SJSA1 (cell line): ENCODE results near the gene TMEM164. TPM values are rescaled to one million over a fixed set of nuclear protein-coding genes. Genes with fewer than 3 reads are reported as not detected.

Experiments used
- DNase-seq, 2 experiments: peaks; one replicate each; pipeline ENCODE4 v3.0.0-alpha.2; 2015 to 2020; ENCODE audit warnings: low spot score in 2 of 2, low read depth in 1 of 2
- H3K27ac ChIP-seq: fragments of 250-450 bp; sonication (Bioruptor Pico); 2 replicates; pipeline ENCODE4 v1.5.1; 2020; ENCODE audit warnings: mild to moderate bottlenecking, moderate library complexity
- H3K27me3 ChIP-seq: fragments of 250-450 bp; sonication (Bioruptor Pico); replicated peaks from 2 replicates; pipeline ENCODE4 v1.5.1; 2020; ENCODE audit warnings: mild to moderate bottlenecking, moderate library complexity
- H3K36me3 ChIP-seq: fragments of 250-450 bp; sonication (Bioruptor Pico); 2 replicates; pipeline ENCODE4 v1.5.1; 2020; ENCODE audit warnings: mild to moderate bottlenecking
- H3K4me1 ChIP-seq: fragments of 250-450 bp; sonication (Bioruptor Pico); replicated peaks from 2 replicates; pipeline ENCODE4 v1.6.1; 2021; ENCODE audit warnings: mild to moderate bottlenecking
- H3K4me3 ChIP-seq: fragments of 250-450 bp; sonication (Bioruptor Pico); 2 replicates; pipeline ENCODE4 v1.5.1; 2020; ENCODE audit warnings: mild to moderate bottlenecking
- H3K9me3 ChIP-seq: fragments of 250-450 bp; sonication (Bioruptor Pico); replicated peaks from 2 replicates; pipeline ENCODE4 v1.5.1; 2020; ENCODE audit warnings: mild to moderate bottlenecking
- total RNA-seq: library from RNA; depleted of rRNA; stranded (reverse); fragments of >200 nt; shearing (Covaris generic); gene quantifications from 2 replicates; pipeline ENCODE4 v1.2.3, GENCODE V29; 2014

TMEM164 gene
- total RNA-seq, 1 experiment from 2014 or later = 104 TPM

DNA sequence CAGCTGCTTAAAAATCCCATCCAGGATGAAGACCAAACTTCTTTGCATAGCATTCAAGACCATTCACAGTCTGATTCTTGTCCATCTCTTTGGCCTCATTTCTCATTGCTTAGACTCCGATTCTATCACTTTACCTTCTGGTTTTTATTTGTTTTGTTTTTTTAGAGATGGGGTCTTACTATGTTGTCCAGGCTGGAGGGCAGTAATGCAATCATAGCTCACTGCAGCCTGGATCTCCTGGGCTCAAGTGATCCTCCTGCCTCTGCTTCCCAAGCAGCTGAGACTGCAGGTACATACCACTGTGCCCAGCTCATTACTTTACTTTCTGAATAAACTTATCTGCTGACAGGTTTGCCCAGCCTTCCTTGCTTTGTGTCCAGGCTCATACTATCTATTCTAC is 152.8 kb downstream of the TMEM164 start:
- Histone ChIP-seq H3K9me3 (no peaks in the 10 kb centered on the region), H3K4me1 (peaks cover 3% of the 10 kb centered on the region), H3K27me3 (no peaks in the 10 kb centered on the region), H3K4me3 (no peak overlapping the region), H3K27ac (no peak overlapping the region), H3K36me3 (no peaks in the 10 kb centered on the region)
- no peak for DNase-seq

DNA sequence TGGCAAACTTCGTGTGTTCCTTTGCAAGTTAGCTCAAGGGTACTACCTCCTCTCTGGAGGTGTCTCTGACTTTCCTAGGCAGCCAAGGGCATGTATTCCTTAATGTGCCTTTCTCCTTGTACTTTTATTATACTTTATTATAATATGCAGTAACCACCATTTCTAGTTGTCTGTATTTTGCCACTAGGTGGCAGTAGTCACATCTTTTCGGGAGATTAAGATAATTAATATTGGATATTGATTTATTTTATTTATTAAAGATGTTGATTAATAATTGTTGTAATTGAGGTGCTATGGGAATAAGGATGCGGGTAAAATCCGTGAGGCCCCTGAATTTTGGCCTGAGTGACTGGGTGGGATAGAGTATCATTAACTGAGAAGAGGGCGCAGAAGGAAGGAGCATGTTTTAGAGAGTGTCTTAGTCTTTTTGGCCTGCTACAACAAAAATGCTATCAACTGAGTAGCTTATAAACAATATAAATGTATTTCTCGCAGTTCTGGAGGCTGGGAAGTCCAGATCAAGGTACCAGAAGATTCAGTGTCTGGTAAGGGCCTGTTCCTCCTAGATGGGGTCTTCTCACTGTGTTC is 153.3 kb downstream of the TMEM164 start:
- Histone ChIP-seq H3K36me3 (no peaks in the 10 kb centered on the region), H3K4me1 (peaks cover 6% of the 10 kb centered on the region), H3K27ac (no peak overlapping the region), H3K4me3 (no peak overlapping the region), H3K9me3 (no peaks in the 10 kb centered on the region), H3K27me3 (no peaks in the 10 kb centered on the region)
- no peak for DNase-seq

DNA sequence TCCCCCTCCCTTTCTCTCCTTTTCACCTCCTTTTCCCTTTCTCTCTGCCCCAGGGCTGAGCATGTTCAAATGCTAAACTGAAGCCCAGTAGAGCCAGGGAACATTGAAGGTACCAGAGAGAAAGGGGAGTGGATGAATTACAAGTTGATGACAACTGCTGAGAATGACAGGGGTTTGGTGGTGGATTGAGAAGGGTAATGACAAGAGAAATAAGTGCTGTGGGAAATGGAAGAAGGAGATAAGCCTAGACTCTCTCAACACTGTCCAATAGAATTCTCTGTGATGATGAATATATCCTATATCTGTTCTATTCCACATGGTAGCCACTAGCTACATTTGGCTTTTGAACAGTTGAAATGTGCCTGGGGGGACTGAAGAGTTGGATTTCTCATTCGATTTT is 154.5 kb downstream of the TMEM164 start:
- Histone ChIP-seq H3K36me3 (no peaks in the 10 kb centered on the region), H3K27me3 (no peaks in the 10 kb centered on the region), H3K4me1 (peaks cover 6% of the 10 kb centered on the region), H3K9me3 (no peaks in the 10 kb centered on the region), H3K27ac (no peak overlapping the region), H3K4me3 (no peak overlapping the region)
- no peak for DNase-seq

DNA sequence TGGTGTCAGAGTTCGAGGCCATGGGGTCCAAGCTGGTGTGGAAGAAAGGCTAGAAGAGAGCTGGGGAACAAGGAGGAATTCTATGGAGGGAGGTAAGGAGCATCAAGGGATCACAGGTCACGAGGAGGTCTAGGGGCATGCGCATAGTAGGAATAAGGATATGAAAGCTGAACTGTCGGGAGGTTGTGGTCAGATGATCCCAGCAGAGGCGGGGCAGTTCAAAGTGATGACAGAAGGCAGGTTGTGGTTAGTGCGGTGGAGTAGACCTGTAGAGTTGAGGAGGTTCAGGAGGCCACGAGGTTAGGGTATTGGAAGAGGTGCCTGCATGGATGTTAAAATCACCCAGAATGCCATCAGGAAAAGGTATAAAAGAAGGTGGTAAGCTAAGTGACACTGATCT is 156.3 kb downstream of the TMEM164 start:
- peaks cover 6% of the 10 kb centered on the region for H3K4me1 ChIP-seq
- no peaks in the 10 kb centered on the region for H3K36me3 ChIP-seq
- no peak overlapping the region for H3K27ac ChIP-seq

DNA sequence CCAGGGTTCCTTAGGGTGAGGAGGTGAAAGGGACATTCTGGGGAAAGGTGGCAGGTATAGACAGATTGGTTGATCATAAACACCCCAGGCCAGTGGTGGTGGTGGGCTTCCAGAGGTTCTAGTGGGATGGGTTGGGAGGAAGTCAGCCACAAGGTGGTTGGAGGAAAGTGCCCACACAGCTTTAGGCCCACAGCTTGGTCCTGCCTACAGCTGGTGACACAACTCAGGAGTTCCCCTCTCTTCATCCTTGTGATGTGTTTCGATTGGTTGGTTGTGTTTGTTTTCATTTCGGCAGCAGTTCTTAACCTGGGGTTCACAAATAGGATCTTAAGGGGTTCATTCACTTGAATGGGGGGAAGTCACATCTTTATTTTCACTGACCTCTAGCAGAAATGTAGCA is 157.0 kb downstream of the TMEM164 start:
- H3K36me3 ChIP-seq = no peaks in the 10 kb centered on the region
- H3K9me3 ChIP-seq = no peaks in the 10 kb centered on the region
- H3K4me1 ChIP-seq = peaks cover 6% of the 10 kb centered on the region
- DNase-seq = no peak
- no peaks in the 10 kb centered on the region for H3K27me3 ChIP-seq
- no peak overlapping the region for H3K27ac ChIP-seq
- no peak overlapping the region for H3K4me3 ChIP-seq

More for the DNA sequence above, 156.3 kb downstream of the TMEM164 start:
- no peaks in the 10 kb centered on the region for H3K27me3 ChIP-seq
- H3K9me3 ChIP-seq = no peaks in the 10 kb centered on the region
- no peak overlapping the region for H3K4me3 ChIP-seq
- no peak for DNase-seq

DNA sequence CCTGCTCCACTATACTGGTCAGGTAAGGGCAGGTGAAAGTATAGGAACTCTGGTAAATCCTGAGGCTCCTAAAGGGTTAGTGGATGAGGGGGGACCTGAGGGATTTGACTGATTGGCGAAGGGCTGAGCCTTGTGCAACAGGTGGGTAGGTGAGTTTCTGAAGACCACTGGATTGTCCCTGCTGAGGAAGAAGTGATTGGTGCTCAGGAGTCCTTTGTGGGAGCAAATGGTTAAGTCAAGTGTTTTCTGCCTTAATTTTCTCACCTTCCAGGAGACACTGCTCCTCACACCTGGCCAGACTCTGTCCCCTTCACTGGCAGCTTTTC is 158.4 kb downstream of the TMEM164 start:
- DNase-seq = no peak
- Histone ChIP-seq H3K36me3 (no peaks in the 10 kb centered on the region), H3K27me3 (no peaks in the 10 kb centered on the region), H3K4me3 (no peak overlapping the region), H3K27ac (peak overlapping the region; percentile 42; the same call in 1 of the 2 replicates), H3K4me1 (peaks cover 6% of the 10 kb centered on the region), H3K9me3 (no peaks in the 10 kb centered on the region)

DNA sequence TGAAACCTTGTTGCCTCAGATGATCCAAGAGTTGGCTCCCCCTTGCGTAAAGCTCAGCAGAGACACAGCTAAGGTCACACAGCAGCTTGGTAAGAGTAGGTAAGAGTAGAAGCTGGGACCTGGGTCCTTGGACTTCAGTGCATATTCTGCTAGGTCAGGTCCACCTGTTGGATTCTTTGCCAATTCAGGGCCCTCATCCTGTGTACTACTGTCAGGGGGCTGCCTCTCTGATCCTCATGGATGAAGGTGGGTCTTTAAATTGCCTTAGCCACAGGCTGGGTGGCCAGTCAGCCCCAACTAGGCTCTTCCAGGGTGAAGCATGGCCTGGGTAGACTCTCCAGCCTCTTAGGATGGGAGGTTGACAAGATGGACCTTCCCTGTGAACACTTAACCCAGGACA is 159.2 kb downstream of the TMEM164 start:
- H3K4me1 ChIP-seq = peaks cover 6% of the 10 kb centered on the region
- H3K27ac ChIP-seq = no peak overlapping the region
- no peak overlapping the region for H3K4me3 ChIP-seq
- no peaks in the 10 kb centered on the region for H3K9me3 ChIP-seq
- DNase-seq = no peak
- no peaks in the 10 kb centered on the region for H3K36me3 ChIP-seq
- no peaks in the 10 kb centered on the region for H3K27me3 ChIP-seq

DNA sequence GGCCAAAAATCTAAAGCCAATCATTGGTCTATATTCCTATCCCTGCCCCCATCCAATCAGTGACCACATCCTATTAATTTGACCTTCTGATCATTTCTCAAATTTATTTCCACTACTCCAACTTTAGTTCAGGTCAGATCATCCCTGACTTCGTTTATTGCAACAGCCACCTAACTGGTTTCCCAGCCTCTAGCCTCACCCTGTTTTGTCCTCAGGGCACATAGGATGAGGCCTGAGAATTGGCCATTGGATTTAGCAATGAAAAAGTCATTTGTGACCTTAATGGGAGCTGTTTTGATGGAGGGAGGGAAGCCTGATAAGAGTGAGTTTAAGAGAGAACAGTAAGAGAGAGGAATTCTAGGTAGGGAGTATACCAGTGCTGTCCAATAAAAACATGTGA is 160.0 kb downstream of the TMEM164 start:
- DNase-seq = no peak
- H3K4me1 ChIP-seq = peaks cover 9% of the 10 kb centered on the region
- no peaks in the 10 kb centered on the region for H3K36me3 ChIP-seq
- H3K27ac ChIP-seq = no peak overlapping the region
- no peaks in the 10 kb centered on the region for H3K9me3 ChIP-seq
- H3K4me3 ChIP-seq = no peak overlapping the region
- H3K27me3 ChIP-seq = no peaks in the 10 kb centered on the region

- no peaks in the 10 kb centered on the region for H3K36me3 ChIP-seq
- no peak overlapping the region for H3K4me3 ChIP-seq
- H3K9me3 ChIP-seq = no peaks in the 10 kb centered on the region
- H3K4me1 ChIP-seq = peaks cover 12% of the 10 kb centered on the region
- no peaks in the 10 kb centered on the region for H3K27me3 ChIP-seq
- H3K27ac ChIP-seq = no peak overlapping the region
- DNase-seq = no peak
These were observed 160.6 kb downstream of the TMEM164 start for GRCh38 chrX:110163488-110163887.

GRCh38 chrX:110167952-110168451 is 165.1 kb downstream of the TMEM164 start:
- no peaks in the 10 kb centered on the region for H3K9me3 ChIP-seq
- DNase-seq = peak in 1 of 2 experiments; percentile 41
- H3K4me3 ChIP-seq = no peak overlapping the region
- H3K27me3 ChIP-seq = no peaks in the 10 kb centered on the region
- no peaks in the 10 kb centered on the region for H3K36me3 ChIP-seq
- H3K27ac ChIP-seq = no peak overlapping the region
- H3K4me1 ChIP-seq = peaks cover 6% of the 10 kb centered on the region

GRCh38 chrX:110168585-110168984 is 165.7 kb downstream of the TMEM164 start:
- Histone ChIP-seq H3K27ac (no peak overlapping the region), H3K4me3 (no peak overlapping the region), H3K36me3 (no peaks in the 10 kb centered on the region), H3K27me3 (no peaks in the 10 kb centered on the region), H3K9me3 (no peaks in the 10 kb centered on the region), H3K4me1 (peaks cover 6% of the 10 kb centered on the region)
- no peak for DNase-seq

DNA sequence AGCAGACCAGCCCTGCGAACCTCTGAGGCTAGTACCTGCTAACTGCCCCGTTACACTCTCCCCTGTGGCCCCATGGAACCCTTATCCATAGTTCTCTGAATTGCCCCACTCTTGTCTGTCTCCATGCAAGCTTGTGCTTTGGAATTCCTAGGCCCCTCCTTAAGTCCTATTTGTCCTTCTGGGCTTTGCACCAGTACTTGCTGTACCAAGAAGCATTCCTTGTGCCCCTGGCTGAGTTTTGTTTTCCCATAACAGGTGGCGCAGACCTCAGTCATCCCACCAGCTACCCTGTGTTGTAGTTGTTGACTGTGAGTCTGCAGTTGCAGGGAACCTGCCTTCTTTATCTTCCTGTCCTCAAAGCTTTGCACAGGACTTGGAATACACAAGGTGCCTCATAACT is 167.1 kb downstream of the TMEM164 start:
- DNase-seq = no peak
- no peaks in the 10 kb centered on the region for H3K36me3 ChIP-seq
- H3K27me3 ChIP-seq = no peaks in the 10 kb centered on the region
- H3K9me3 ChIP-seq = no peaks in the 10 kb centered on the region
- no peak overlapping the region for H3K27ac ChIP-seq
- peaks cover 10% of the 10 kb centered on the region for H3K4me1 ChIP-seq
- no peak overlapping the region for H3K4me3 ChIP-seq

GRCh38 chrX:110171442-110171841 is 168.5 kb downstream of the TMEM164 start:
- Histone ChIP-seq H3K4me3 (no peak overlapping the region), H3K27ac (no peak overlapping the region), H3K36me3 (no peaks in the 10 kb centered on the region), H3K4me1 (peaks cover 10% of the 10 kb centered on the region), H3K27me3 (no peaks in the 10 kb centered on the region), H3K9me3 (no peaks in the 10 kb centered on the region)
- DNase-seq = no peak

DNA sequence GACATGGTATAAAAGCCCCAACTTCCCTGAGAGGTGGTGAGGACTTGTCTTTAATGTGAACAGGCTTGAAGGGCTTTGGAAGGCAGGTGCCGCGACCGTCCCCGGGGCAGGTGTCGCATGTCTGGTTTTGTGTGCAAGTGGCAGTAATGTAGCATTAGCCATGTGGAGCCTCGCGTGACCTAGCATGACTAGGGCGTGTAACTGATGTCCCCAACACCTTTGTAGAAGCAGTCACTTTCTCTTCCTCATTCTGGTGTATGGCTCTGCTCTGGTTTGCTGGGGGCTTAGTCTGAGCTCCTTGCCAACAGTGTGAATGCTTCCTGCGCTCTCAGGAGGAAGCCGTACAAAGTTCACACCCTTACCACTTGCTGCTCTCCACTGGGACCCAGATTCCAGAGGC is 169.3 kb downstream of the TMEM164 start:
- Histone ChIP-seq H3K27ac (no peak overlapping the region), H3K36me3 (no peaks in the 10 kb centered on the region), H3K4me1 (peaks cover 10% of the 10 kb centered on the region), H3K9me3 (no peaks in the 10 kb centered on the region), H3K27me3 (no peaks in the 10 kb centered on the region), H3K4me3 (no peak overlapping the region)
- no peak for DNase-seq
